AG09319 (cell line): ENCODE data around the gene ST6GAL2.

Experiments used
- DNase-seq: peaks from one replicate; pipeline ENCODE4 v3.0.0-alpha.2; 2010; ENCODE audit warnings: low read depth; ENCODE audit errors: extremely low read depth
- TF ChIP-seq, protein P1 (sequence below): IDR thresholded peaks from 2 replicates; pipeline ENCODE4 v1.5.1; 2011; ENCODE audit warnings: low read depth, mild to moderate bottlenecking, inconsistent platforms, low read length, moderate library complexity

ST6GAL2 gene

GRCh38 chr2:106849253-106849652 is 36.7 kb downstream of the ST6GAL2 start:
- TF ChIP-seq, protein P1, sequence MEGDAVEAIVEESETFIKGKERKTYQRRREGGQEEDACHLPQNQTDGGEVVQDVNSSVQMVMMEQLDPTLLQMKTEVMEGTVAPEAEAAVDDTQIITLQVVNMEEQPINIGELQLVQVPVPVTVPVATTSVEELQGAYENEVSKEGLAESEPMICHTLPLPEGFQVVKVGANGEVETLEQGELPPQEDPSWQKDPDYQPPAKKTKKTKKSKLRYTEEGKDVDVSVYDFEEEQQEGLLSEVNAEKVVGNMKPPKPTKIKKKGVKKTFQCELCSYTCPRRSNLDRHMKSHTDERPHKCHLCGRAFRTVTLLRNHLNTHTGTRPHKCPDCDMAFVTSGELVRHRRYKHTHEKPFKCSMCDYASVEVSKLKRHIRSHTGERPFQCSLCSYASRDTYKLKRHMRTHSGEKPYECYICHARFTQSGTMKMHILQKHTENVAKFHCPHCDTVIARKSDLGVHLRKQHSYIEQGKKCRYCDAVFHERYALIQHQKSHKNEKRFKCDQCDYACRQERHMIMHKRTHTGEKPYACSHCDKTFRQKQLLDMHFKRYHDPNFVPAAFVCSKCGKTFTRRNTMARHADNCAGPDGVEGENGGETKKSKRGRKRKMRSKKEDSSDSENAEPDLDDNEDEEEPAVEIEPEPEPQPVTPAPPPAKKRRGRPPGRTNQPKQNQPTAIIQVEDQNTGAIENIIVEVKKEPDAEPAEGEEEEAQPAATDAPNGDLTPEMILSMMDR, result no peak
- DNase-seq, result no peak

GRCh38 chr2:106847366-106847765 is 38.6 kb downstream of the ST6GAL2 start:
- no peak for DNase-seq
- TF ChIP-seq, protein P1, result no peak

DNA sequence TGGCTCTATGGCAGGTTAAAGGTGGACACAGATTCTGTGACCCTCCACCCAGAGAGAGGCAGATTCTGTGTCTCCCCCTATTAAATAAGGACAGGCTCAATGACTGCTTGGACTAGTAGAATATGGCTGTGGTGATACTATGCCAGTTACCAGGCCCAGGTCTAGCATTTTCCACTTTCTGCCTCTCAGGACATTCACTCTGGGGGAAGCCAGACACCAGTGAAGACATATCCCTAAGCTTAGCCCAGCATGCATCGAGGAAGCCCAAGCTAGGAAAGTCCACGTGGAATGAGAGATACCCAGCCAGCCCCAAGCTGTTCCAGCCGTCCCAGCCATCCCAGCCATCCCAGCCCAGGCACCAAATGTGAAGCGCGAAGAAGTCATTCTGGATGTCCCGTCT is 40.3 kb downstream of the ST6GAL2 start:
- no peak for DNase-seq
- TF ChIP-seq, protein P1, result no peak

DNA sequence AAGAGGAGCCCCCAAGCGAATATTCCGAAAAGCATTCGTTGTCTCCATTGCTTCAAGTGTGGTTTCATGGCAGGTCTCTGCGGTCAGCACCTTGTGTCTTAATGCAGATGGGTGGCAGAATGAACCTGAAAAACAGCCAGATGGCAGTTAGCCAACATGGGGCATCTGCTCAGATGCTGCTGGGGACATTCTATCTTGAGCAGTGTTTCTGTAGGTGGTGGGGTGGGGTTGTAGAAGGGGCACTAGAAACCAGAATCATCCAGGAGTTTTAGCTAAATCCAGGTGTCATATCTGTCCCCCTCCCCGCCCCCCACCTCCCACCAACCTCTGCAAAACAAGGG is 42.1 kb downstream of the ST6GAL2 start:
- DNase-seq, result no peak
- TF ChIP-seq, protein P1, result no peak

DNA sequence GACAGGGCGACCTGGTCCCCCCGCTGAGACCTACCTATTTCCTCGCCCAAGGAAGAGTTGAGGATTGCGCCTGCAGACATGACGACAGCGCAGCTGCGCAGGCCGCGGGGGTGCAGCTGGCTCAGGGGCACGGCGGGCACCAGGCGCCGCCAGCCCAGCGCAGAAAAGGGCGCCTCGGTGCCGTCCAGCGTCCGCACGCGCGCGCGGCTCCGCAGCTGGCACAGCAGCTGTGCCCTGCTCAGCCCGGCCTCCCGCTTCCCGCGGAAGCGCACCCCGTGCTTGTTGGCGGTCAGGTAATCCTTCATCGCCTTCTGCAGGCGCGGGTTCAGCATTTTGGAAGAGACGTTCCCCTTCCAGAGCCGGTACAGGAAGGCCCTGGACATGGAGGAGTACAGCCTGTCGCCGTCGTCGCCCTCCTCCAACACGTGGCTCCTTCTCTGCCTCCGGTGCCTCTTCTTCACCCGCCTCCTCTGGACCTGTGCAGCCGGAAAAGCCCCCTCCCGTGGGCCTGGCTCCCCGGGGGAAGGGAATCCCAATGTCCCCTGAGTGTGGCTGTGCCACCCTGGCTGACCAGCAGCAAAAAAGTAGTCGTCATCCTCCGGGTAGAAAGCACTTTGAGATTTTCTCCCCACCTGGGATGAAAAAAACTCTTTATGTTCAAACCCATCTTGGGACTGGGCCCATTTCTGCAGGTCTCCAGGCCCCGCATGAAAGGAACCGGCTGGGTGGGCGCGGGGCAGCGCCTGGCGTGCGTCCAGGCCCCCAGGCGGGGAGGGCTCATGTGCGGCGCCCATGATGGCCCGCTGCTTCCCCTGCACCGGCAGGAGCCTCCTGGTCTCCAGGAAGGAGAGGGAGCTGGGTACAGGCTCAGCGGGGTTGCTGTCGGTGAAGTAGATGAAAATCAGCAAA is 42.7 kb downstream of the ST6GAL2 start:
- DNase-seq, result no peak
- TF ChIP-seq, protein P1, result no peak

- TF ChIP-seq, protein P1, result no peak
- DNase-seq, result no peak
Measured at GRCh38 chr2:106841886-106842645, 43.9 kb downstream of the ST6GAL2 start.

DNA sequence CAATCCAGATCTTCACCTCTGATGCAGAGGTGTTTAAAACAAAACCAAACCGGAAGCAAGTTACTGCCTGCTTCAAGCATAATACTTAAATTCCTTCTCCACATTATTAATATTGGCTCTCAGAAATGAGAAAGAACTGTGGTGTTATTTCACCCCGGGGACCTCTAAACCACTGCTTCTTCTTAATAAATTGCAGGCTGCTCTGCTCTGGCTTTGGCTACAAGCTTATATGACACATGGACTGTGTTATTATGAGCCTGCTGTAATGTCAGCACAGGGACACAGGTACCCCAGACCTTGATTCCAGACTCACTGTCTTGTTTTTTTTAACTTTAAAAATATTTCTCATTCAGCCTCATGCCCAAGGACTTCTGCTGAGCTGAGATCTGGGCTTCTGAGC is 45.1 kb downstream of the ST6GAL2 start:
- DNase-seq, result no peak
- TF ChIP-seq, protein P1, result no peak
